Tibial artery (tissue), 4 donors: ENCODE results near the gene TMPRSS15.
A peak's percentile ranks its signal among the peaks of the same experiment; 100 is the strongest.

ENCODE experiments used
- DNase-seq, 2 donors: peaks; one replicate each; pipeline ENCODE4 v3.0.0-alpha.2; 2019
- H3K27ac ChIP-seq, 2 donors: fragments of 200-600 bp; sonication (generic) in 1 of 2; 1 replicate in 1 of 2; 2 replicates in 1 of 2; pipeline ENCODE4 v1.5.1; 2018 to 2019; ENCODE audit warnings: mild to moderate bottlenecking in 1 of 2
- H3K27me3 ChIP-seq, 2 donors: fragments of 200-600 bp; sonication (generic) in 1 of 2; one replicate each; pipeline versions ENCODE4 v1.5.1 to v1.6.0; 2016 to 2019
- H3K36me3 ChIP-seq, 3 donors: fragments of 200-600 bp; sonication (generic) in 2 of 3; one replicate each; pipeline ENCODE4 v1.5.1; 2016 to 2019; ENCODE audit warnings: mild to moderate bottlenecking in 2 of 3
- H3K4me1 ChIP-seq, 4 donors: fragments of 200-600 bp; sonication (generic) in 2 of 4; 1 replicate in 3 of 4; 2 replicates in 1 of 4; pipeline ENCODE4 v1.5.1; 2016 to 2019
- H3K4me3 ChIP-seq, 2 donors: fragments of 200-600 bp; sonication (generic) in 1 of 2; 1 replicate in 1 of 2; 2 replicates in 1 of 2; pipeline ENCODE4 v1.5.1; 2018 to 2019; ENCODE audit warnings: mild to moderate bottlenecking in 2 of 2
- H3K9me3 ChIP-seq, 3 donors: fragments of 200-600 bp; sonication (generic) in 1 of 3; one replicate each; pipeline ENCODE4 v1.5.1; 2016 to 2019
- intact Hi-C: fragments of 100-400 bp; cut with DNase I; formaldehyde crosslinking; loops from one replicate; pipeline ENCODE4 v1.15.0; 2023; ENCODE audit warnings: low total_unique reads
- TF ChIP-seq, protein P1 (sequence below), 2 experiments: fragments of 200-600 bp in 1 of 2; fragments of 450-650 bp in 1 of 2; IDR thresholded peaks; one replicate each; pipeline ENCODE4 v1.5.1; 2017 to 2019; ENCODE audit warnings: antibody characterized with exemption in 2 of 2, mild to moderate bottlenecking in 1 of 2, moderate library complexity in 1 of 2

Gene TMPRSS15

DNA sequence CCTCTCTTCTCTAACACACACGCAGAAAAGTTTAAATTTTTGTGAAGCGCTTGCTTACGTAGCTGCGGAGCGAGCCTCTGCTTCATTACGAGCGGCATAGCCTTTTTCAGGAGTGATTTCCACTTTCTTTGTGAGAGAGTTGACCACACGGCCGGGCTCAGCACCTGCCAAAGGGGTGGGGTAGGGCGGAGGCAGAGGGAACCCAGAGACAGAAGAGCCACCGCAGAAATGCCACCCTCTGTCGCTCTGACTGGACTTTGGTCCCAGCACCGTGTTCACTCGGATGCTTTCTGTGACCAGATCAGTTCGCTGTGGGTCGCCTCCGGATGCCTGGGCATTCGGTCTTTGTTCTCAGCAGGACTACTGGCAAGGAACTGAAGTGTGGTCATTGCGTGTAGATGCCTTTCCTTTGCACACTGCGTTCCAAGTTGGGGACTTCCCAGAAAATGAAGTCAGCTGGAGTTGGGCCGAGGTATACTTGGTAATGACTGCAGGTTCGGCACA, 158.1 kb downstream of the TMPRSS15 start:
- TF ChIP-seq, protein P1, sequence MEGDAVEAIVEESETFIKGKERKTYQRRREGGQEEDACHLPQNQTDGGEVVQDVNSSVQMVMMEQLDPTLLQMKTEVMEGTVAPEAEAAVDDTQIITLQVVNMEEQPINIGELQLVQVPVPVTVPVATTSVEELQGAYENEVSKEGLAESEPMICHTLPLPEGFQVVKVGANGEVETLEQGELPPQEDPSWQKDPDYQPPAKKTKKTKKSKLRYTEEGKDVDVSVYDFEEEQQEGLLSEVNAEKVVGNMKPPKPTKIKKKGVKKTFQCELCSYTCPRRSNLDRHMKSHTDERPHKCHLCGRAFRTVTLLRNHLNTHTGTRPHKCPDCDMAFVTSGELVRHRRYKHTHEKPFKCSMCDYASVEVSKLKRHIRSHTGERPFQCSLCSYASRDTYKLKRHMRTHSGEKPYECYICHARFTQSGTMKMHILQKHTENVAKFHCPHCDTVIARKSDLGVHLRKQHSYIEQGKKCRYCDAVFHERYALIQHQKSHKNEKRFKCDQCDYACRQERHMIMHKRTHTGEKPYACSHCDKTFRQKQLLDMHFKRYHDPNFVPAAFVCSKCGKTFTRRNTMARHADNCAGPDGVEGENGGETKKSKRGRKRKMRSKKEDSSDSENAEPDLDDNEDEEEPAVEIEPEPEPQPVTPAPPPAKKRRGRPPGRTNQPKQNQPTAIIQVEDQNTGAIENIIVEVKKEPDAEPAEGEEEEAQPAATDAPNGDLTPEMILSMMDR (IDR thresholded peaks at IDR 0.05): no peak
- Histone ChIP-seq H3K27me3 (peaks cover 0 to 21% of the 10 kb centered on the region in 2 donors), H3K4me3 (peak overlapping the region; percentile 43), H3K4me1 (peaks cover 0 to 17% (median 8%) of the 10 kb centered on the region in 4 donors), H3K9me3 (no peaks in the 10 kb centered on the region), H3K27ac (peak overlapping the region in 1 of 2 donors; percentile 40), H3K36me3 (no peaks in the 10 kb centered on the region)
- peak; percentile 21 to 62 for DNase-seq
- intact Hi-C loops: no loop called here

GRCh38 chr21:18244671-18245463, 158.7 kb downstream of the TMPRSS15 start, which contains the start of gene CHODL:
CHODL (plus strand) TSS chr21:18244833; CDS start chr21:18245224, 391 bp downstream.
- Histone ChIP-seq H3K9me3 (no peaks in the 10 kb centered on the region), H3K36me3 (no peaks in the 10 kb centered on the region), H3K4me3 (peak within 1 kb of the TSS; percentile 43), H3K27me3 (peaks cover 0 to 21% of the 10 kb centered on the region in 2 donors), H3K4me1 (peaks cover 0 to 17% (median 8%) of the 10 kb centered on the region in 4 donors), H3K27ac (peak within 1 kb of the TSS in 1 of 2 donors; percentile 40)
- intact Hi-C loops: no loop called here
- TF ChIP-seq, protein P1 (IDR thresholded peaks at IDR 0.05): no peak
- DNase-seq: peak; percentile 22 to 62

DNA sequence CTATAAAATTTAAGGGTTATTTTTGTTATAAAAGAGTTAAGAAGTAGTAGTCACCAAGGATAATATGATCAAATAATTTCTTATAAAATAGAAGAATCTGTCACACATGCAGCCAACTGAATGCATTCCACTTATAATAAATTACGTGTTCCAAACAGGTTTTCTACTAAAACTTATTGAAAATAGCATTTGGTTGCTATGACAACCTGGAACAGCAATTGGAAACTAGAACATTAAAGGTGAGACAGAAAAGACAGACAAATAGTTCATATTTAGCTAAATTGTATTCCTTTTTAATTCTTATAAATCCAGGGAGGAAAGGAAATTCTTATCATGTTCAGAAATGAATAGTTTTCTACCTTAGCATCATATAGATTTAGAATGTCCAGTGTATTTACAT, 168.0 kb downstream of the TMPRSS15 start:
- DNase-seq: no peak
- Histone ChIP-seq H3K4me1 (no peaks in the 10 kb centered on the region), H3K27me3 (no peaks in the 10 kb centered on the region), H3K36me3 (no peaks in the 10 kb centered on the region), H3K9me3 (no peaks in the 10 kb centered on the region), H3K27ac (no peak overlapping the region), H3K4me3 (no peak overlapping the region)
- TF ChIP-seq, protein P1 (IDR thresholded peaks at IDR 0.05): no peak
- intact Hi-C loops: no loop called here

DNA sequence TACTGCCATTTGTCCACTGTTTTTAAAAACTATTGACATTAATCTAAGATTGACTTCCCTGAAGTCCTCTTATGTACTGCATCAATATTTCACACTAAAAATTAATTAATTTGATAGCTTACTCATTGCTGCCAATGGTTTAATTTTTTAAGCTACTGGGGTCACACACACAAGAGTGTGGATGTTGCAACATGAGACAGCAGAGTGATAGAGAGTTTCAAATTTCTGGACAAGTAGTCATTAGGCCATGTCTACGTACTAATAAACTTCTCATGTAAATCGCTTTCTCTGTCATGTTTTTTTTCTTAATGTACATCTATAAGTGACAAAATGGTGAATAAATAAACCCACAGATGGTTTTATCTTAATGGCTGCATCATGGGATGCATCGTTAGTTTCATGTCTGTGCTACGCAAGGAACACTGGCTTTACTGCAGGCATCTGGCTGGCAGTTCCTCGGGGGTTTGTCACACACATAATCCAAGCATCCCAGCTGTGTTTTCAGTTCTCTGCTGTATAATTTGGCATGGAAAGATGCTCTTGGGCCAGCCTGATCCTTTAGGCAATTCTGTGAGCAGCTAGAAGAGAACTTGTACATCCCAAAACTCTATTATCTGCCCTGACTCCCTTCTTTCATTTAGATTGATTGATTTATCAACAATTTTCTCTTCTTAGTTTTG, 175.4 kb downstream of the TMPRSS15 start:
- Histone ChIP-seq H3K4me3 (no peak overlapping the region), H3K27me3 (no peaks in the 10 kb centered on the region), H3K27ac (no peak overlapping the region), H3K4me1 (no peaks in the 10 kb centered on the region), H3K36me3 (no peaks in the 10 kb centered on the region), H3K9me3 (no peaks in the 10 kb centered on the region)
- intact Hi-C loops: no loop called here
- TF ChIP-seq, protein P1 (IDR thresholded peaks at IDR 0.05): no peak
- no peak for DNase-seq

DNA sequence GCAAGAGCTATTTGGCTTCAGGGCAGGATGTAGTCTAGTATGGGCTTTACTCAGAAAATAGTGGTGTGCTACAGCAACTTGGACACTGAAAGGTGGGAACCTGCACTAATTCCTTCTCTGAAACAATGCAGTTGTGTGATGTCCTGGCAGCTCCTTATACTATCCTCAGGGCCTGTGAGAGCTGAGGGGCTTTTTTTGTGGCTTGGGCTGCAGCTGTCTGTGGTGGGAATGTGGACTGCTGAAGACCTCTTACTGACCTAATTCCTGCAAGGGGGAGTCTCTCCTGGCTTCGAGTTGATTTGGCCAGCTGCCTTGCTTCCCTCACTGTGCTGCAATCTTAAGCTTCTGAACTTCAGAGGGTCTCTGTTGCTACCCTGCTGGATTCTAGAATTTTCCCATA, 181.2 kb downstream of the TMPRSS15 start:
- Histone ChIP-seq H3K36me3 (no peaks in the 10 kb centered on the region), H3K27me3 (no peaks in the 10 kb centered on the region), H3K4me3 (no peak overlapping the region), H3K9me3 (peaks cover 0 to 4% (median 0%) of the 10 kb centered on the region in 3 donors), H3K4me1 (no peaks in the 10 kb centered on the region), H3K27ac (no peak overlapping the region)
- intact Hi-C loops: no loop called here
- TF ChIP-seq, protein P1 (IDR thresholded peaks at IDR 0.05): no peak
- DNase-seq: no peak
